OCI-LY3 (cell line): ENCODE data around the gene ST3GAL3.

Source experiments
- H2AFZ ChIP-seq: fragments of 200-600, 300-600 bp; shearing (Covaris generic); 2 replicates; pipeline ENCODE4 v1.6.0; 2014; ENCODE audit warnings: antibody characterized with exemption, low read depth, low read length
- H3K27ac ChIP-seq: fragments of 200-600, 300-600 bp; sonication (generic); 2 replicates; pipeline ENCODE4 v1.5.1; 2014; ENCODE audit warnings: mild to moderate bottlenecking, low read length, moderate library complexity, mixed read lengths
- H3K27me3 ChIP-seq: fragments of 200-600, 300-600 bp; sonication (generic); 2 replicates; pipeline ENCODE4 v1.6.1; 2014; ENCODE audit warnings: low read depth, low read length, mixed read lengths
- H3K36me3 ChIP-seq: fragments of 200-600, 300-600 bp; sonication (generic); replicated peaks from 2 replicates; pipeline ENCODE3; 2014; ENCODE audit warnings: low read depth, low read length, mixed read lengths
- H3K4me1 ChIP-seq: fragments of 300-600, 200-600 bp; sonication (generic); 2 replicates; pipeline ENCODE4 v1.6.1; 2014; ENCODE audit warnings: low read length, mixed read lengths
- H3K4me2 ChIP-seq: fragments of 200-600, 300-600 bp; sonication (generic); 2 replicates; pipeline ENCODE4 v1.6.1; 2014; ENCODE audit warnings: low read length, mixed read lengths
- H3K4me3 ChIP-seq: fragments of 300-600, 200-600 bp; sonication (generic); 2 replicates; pipeline ENCODE4 v1.5.1; 2014; ENCODE audit warnings: antibody characterized with exemption, mild to moderate bottlenecking, low read length, moderate library complexity
- H3K79me2 ChIP-seq: fragments of 300-600, 200-600 bp; shearing (Covaris generic); 2 replicates; pipeline ENCODE4 v1.6.1; 2014; ENCODE audit warnings: mild to moderate bottlenecking, low read length, mixed read lengths
- H3K9ac ChIP-seq: fragments of 300-600, 200-600 bp; shearing (Covaris generic); 2 replicates; pipeline ENCODE4 v1.6.0; 2014; ENCODE audit warnings: mild to moderate bottlenecking, low read length, moderate library complexity
- H3K9me3 ChIP-seq: fragments of 200-600, 300-600 bp; shearing (Covaris generic); 2 replicates; pipeline ENCODE4 v1.6.1; 2014; ENCODE audit warnings: low read length, mixed read lengths; ENCODE audit not compliant: insufficient read depth
- H4K20me1 ChIP-seq: fragments of 200-600, 300-600 bp; sonication (generic); 2 replicates; pipeline ENCODE4 v1.6.1; 2016; ENCODE audit warnings: low read length, mixed read lengths; ENCODE audit not compliant: insufficient read depth
- CTCF ChIP-seq: fragments of 200-600, 300-600 bp; sonication (generic); IDR thresholded peaks from 2 replicates; pipeline ENCODE4 v1.5.1; 2014; ENCODE audit warnings: antibody characterized with exemption, low read length, low read depth
- EZH2phosphoT487 ChIP-seq: fragments of 200-600 bp; shearing (Covaris generic); IDR thresholded peaks from 2 replicates; pipeline ENCODE4 v1.6.1; 2018; ENCODE audit warnings: antibody characterized with exemption, mixed run types, low read depth

Gene ST3GAL3

GRCh38 chr1:43971336-43971980 lies 264.1 kb downstream of the ST3GAL3 start:
- Histone ChIP-seq H3K27ac (no peak overlapping the region), H3K4me2 (no peak overlapping the region; the same call in 1 of the 2 replicates), H3K9me3 (no peaks in the 10 kb centered on the region), H4K20me1 (peaks cover 4% of the 10 kb centered on the region; the same call in 1 of the 2 replicates), H3K79me2 (peaks cover 34% of the 10 kb centered on the region), H3K36me3 (peaks cover 7% of the 10 kb centered on the region), H3K27me3 (no peaks in the 10 kb centered on the region), H2AFZ (no peak overlapping the region), H3K9ac (no peak overlapping the region), H3K4me3 (no peak overlapping the region), H3K4me1 (peaks cover 23% of the 10 kb centered on the region)
- no peak for TF ChIP-seq EZH2phosphoT487
- TF ChIP-seq CTCF, result no peak

- TF ChIP-seq EZH2phosphoT487 (no peak), CTCF (no peak)
- Histone ChIP-seq H3K27ac (peak overlapping the region; percentile 51), H3K9me3 (no peaks in the 10 kb centered on the region), H3K27me3 (no peaks in the 10 kb centered on the region), H3K4me1 (peaks cover 31% of the 10 kb centered on the region), H3K9ac (peak overlapping the region; percentile 70), H3K4me3 (peak overlapping the region; percentile 87), H3K36me3 (peaks cover 20% of the 10 kb centered on the region), H3K4me2 (peak overlapping the region; percentile 93), H4K20me1 (peaks cover 4% of the 10 kb centered on the region; the same call in 1 of the 2 replicates), H2AFZ (peak overlapping the region; percentile 82), H3K79me2 (peaks cover 59% of the 10 kb centered on the region)
Measured at GRCh38 chr1:43973981-43974442, 266.7 kb downstream of the ST3GAL3 start.

GRCh38 chr1:43974443-43975248 lies 267.3 kb downstream of the ST3GAL3 start, which contains the start of gene ATP6V0B:
Gene ATP6V0B (plus strand): TSS chr1:43974960. CDS start chr1:43975041, 81 bp downstream.
- H3K4me2 ChIP-seq, result peak within 1 kb of the TSS; percentile 97
- H3K36me3 ChIP-seq, result peaks cover 20% of the 10 kb centered on the region
- TF ChIP-seq CTCF, result no peak
- no peak for TF ChIP-seq EZH2phosphoT487
- no peaks in the 10 kb centered on the region for H3K27me3 ChIP-seq
- peak within 1 kb of the TSS; percentile 82 for H2AFZ ChIP-seq
- peaks cover 28% of the 10 kb centered on the region for H3K4me1 ChIP-seq
- peaks cover 4% of the 10 kb centered on the region; the same call in 1 of the 2 replicates for H4K20me1 ChIP-seq
- H3K9me3 ChIP-seq, result no peaks in the 10 kb centered on the region
- H3K9ac ChIP-seq, result peak within 1 kb of the TSS; percentile 89
- peak within 1 kb of the TSS; percentile 66 for H3K27ac ChIP-seq
- H3K79me2 ChIP-seq, result peaks cover 65% of the 10 kb centered on the region
- peak within 1 kb of the TSS; percentile 87 for H3K4me3 ChIP-seq
